KMS-11 (cell line): ENCODE measurements around the gene SORCS2.

Experiments used
- H2AFZ ChIP-seq: fragments of 200-600 bp; sonication (generic); 2 replicates; pipeline ENCODE4 v1.6.1; 2016; ENCODE audit warnings: antibody characterized with exemption, mixed run types, low read depth
- H3K27ac ChIP-seq: fragments of 200-600 bp; sonication (generic); 2 replicates; pipeline ENCODE4 v1.6.1; 2016; ENCODE audit warnings: mild to moderate bottlenecking, mixed run types
- H3K27me3 ChIP-seq: fragments of 200-600 bp; sonication (generic); 2 replicates; pipeline ENCODE4 v1.6.1; 2017; ENCODE audit warnings: mild to moderate bottlenecking, low read depth, mixed run types, moderate library complexity; ENCODE audit not compliant: insufficient read depth
- H3K36me3 ChIP-seq: fragments of 200-600 bp; sonication (generic); 2 replicates; pipeline ENCODE4 v1.6.1; 2017; ENCODE audit warnings: mild to moderate bottlenecking, mixed run types; ENCODE audit not compliant: insufficient read depth
- H3K4me1 ChIP-seq: fragments of 200-600 bp; sonication (generic); 2 replicates; pipeline ENCODE4 v1.6.1; 2016; ENCODE audit warnings: mild to moderate bottlenecking, low read depth, mixed run types; ENCODE audit not compliant: poor library complexity, severe bottlenecking
- H3K4me2 ChIP-seq: fragments of 200-600 bp; sonication (generic); 2 replicates; pipeline ENCODE4 v1.7.0; 2016; ENCODE audit warnings: mild to moderate bottlenecking, mixed run types
- H3K4me3 ChIP-seq: fragments of 200-600 bp; sonication (generic); IDR thresholded peaks from 2 replicates; pipeline ENCODE4 v1.6.1; 2017; ENCODE audit warnings: low read depth, low read length, mixed read lengths; ENCODE audit not compliant: insufficient read depth
- H3K79me2 ChIP-seq: fragments of 200-600 bp; sonication (generic); 2 replicates; pipeline ENCODE4 v1.6.1; 2016; ENCODE audit warnings: low read depth, mixed run types; ENCODE audit not compliant: insufficient read depth
- H3K9ac ChIP-seq: fragments of 200-600 bp; sonication (generic); 2 replicates; pipeline ENCODE4 v1.6.1; 2016; ENCODE audit warnings: mild to moderate bottlenecking, mixed run types
- H4K20me1 ChIP-seq: fragments of 200-600 bp; sonication (generic); 2 replicates; pipeline ENCODE4 v1.6.1; 2016; ENCODE audit warnings: mild to moderate bottlenecking, mixed run types; ENCODE audit not compliant: insufficient read depth
- CTCF ChIP-seq: fragments of 200-600 bp; sonication (generic); conservative IDR thresholded peaks from 2 replicates; pipeline ENCODE4 v1.6.1; 2017; ENCODE audit warnings: low read depth, mild to moderate bottlenecking, antibody characterized with exemption, low read length, moderate library complexity, mixed read lengths

The SORCS2 gene

GRCh38 chr4:7394681-7395451, 202.5 kb downstream of the SORCS2 start:
- H3K4me2 ChIP-seq, result no peak overlapping the region
- H4K20me1 ChIP-seq, result no peaks in the 10 kb centered on the region
- H3K36me3 ChIP-seq, result no peaks in the 10 kb centered on the region
- no peaks in the 10 kb centered on the region for H3K4me1 ChIP-seq
- H3K4me3 ChIP-seq, result no peak overlapping the region
- H3K27ac ChIP-seq, result no peak overlapping the region
- H3K9ac ChIP-seq, result no peak overlapping the region
- TF ChIP-seq CTCF, result no peak
- no peak overlapping the region for H2AFZ ChIP-seq
- no peaks in the 10 kb centered on the region for H3K79me2 ChIP-seq
- no peaks in the 10 kb centered on the region for H3K27me3 ChIP-seq

GRCh38 chr4:7395645-7396044, 203.3 kb downstream of the SORCS2 start:
- Histone ChIP-seq H3K4me3 (no peak overlapping the region), H3K27ac (no peak overlapping the region), H3K4me1 (no peaks in the 10 kb centered on the region), H3K27me3 (no peaks in the 10 kb centered on the region), H3K4me2 (no peak overlapping the region), H3K36me3 (no peaks in the 10 kb centered on the region), H3K79me2 (no peaks in the 10 kb centered on the region), H3K9ac (no peak overlapping the region), H2AFZ (no peak overlapping the region), H4K20me1 (no peaks in the 10 kb centered on the region)
- no peak for TF ChIP-seq CTCF

- Histone ChIP-seq H2AFZ (no peak overlapping the region), H3K9ac (no peak overlapping the region), H3K27ac (no peak overlapping the region), H3K4me2 (no peak overlapping the region), H3K4me3 (no peak overlapping the region), H3K79me2 (no peaks in the 10 kb centered on the region), H3K4me1 (no peaks in the 10 kb centered on the region), H4K20me1 (no peaks in the 10 kb centered on the region), H3K36me3 (no peaks in the 10 kb centered on the region), H3K27me3 (no peaks in the 10 kb centered on the region)
- TF ChIP-seq CTCF, result no peak
These were observed 204.0 kb downstream of the SORCS2 start for GRCh38 chr4:7396186-7396910.

DNA sequence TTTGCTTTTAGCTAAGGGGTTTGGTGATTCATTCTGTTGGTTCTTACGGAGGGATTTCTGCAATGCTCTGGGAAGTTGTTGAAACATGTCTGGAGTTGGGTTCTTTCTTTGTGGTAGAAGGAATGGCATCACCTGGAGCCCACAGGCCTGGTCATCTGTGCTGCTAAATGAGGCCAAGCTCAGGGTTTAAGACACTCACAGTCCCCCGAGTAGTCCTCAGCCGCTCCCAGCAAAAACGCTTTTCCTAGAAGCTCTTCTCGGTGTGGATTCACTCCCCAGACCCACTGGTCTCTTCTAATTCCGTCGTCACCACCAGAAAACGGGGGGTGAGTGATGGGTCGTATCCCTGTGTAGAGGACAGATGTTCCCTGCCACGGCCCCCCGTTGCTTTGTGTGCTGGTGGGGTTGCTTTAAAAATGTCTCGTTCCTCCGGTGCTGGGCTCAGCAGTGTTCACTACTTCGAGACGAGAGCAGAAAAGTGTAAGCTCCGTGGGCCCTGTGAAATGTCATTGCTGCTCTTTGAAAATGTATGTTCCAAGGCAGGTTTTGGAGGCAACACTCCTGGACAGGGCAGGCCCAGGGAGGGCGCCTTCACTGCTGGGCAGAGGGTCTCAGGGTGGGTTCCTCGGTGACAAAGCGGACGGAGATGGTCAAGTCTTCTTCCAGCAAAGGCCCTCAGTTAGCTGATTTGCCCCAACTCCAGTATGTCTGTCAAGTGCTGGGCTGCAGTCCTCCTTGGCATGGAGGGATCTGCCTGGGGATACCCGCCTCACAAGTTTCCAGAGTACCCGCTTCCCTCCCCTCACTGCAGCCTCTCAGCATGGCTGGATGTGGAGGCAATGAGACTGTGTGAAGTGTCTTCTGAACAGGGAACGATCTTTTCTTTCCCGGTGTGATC, 205.1 kb downstream of the SORCS2 start:
- Histone ChIP-seq H3K4me2 (no peak overlapping the region), H3K4me1 (no peaks in the 10 kb centered on the region), H3K36me3 (no peaks in the 10 kb centered on the region), H2AFZ (no peak overlapping the region), H3K27ac (no peak overlapping the region), H3K79me2 (no peaks in the 10 kb centered on the region), H3K27me3 (no peaks in the 10 kb centered on the region), H4K20me1 (no peaks in the 10 kb centered on the region), H3K4me3 (no peak overlapping the region), H3K9ac (no peak overlapping the region)
- TF ChIP-seq CTCF, result no peak
